ENCODE measurements around the gene SUSD3.

SUSD3 gene

DNA sequence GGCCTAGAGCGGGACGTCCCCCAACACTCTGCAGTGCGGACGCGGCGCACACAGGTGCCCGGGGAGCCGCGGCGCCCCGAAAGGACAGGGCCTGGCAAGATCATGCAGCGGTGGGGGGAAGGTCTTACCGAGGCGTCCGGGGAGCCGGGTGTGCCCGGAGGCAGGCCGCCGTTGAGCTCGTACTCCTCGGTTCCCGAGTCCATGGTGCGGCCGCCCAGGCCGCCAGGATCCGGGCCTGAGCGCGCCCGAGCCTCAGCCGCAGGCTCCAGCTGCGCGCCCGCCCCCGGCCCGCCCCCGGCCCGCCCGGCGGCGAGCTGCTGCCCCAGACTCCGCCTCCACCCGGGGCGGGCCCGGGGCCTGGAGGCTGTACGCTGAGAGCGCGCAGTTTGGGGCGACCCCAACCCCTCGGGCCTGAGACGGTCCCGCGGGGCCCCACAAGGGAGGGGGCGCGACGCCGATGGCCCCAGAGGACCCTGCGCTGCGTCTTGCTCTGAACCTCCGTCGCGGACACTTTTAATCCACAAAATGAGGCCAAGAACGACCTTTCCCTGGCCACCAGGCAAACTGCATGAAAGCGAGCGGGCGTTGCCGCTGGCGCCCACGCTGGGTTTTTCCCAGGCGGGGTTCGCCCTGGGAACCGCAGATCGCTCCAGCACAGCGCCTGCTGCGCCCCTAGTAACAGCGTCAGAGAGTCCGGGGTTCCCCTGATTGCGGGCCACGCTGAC, 75.7 kb downstream of the SUSD3 start, which contains the start of gene NINJ1:
NINJ1 (minus strand) TSS at position 237 of the 725 bp plus-strand sequence; CDS start at position 203, 34 bp downstream.
- peak; percentile 64 to 80 (median 80) for DNase-seq (ENCODE audit: low read depth in 2 of 3, low spot score in 2 of 3)

All from activated CD8-positive, alpha-beta memory T cell treated with anti-CD3 and anti-CD28 coated beads for 48 hours (primary cell).